Upper lobe of left lung (tissue), 6 donors: Measurements from ENCODE around the gene PPP6R3. TPM values are rescaled to one million over a fixed set of nuclear protein-coding genes. Genes with fewer than 3 reads are reported as not detected.

Experiments used
- ATAC-seq, 2 donors: fragments of 200-7000 bp; cut with Tn5 transposase; one replicate each; pipeline ENCODE4 v1.9.1; 2022; ENCODE audit warnings: mild to moderate bottlenecking in 2 of 2, moderate library complexity in 2 of 2; ENCODE audit not compliant: low FRiP score in 2 of 2
- DNase-seq, 2 donors: peaks; one replicate each; pipeline ENCODE4 v3.0.0-alpha.2; 2019 to 2020
- H3K27ac ChIP-seq, 4 donors: fragments of 200-600 bp; sonication (generic); one replicate each; pipeline ENCODE4 v1.5.1; 2016 to 2019
- H3K27me3 ChIP-seq, 4 donors: fragments of 200-600 bp; sonication (generic); one replicate each; pipeline ENCODE4 v1.5.1; 2017 to 2019
- H3K36me3 ChIP-seq, 4 donors: fragments of 200-600 bp; sonication (generic); one replicate each; pipeline ENCODE4 v1.5.1; 2016 to 2019
- H3K4me1 ChIP-seq, 4 donors: fragments of 200-600 bp; sonication (generic); one replicate each; pipeline ENCODE4 v1.5.1; 2018 to 2019
- H3K4me3 ChIP-seq, 4 donors: fragments of 200-600 bp; sonication (generic); one replicate each; pipeline ENCODE4 v1.5.1; 2017 to 2019; ENCODE audit warnings: mild to moderate bottlenecking in 2 of 4, moderate library complexity in 1 of 4
- H3K9me3 ChIP-seq, 4 donors: fragments of 200-600 bp; sonication (generic); one replicate each; pipeline ENCODE4 v1.5.1; 2018 to 2019
- EP300 ChIP-seq, 4 donors: sonication (generic); formaldehyde crosslinking; IDR thresholded peaks; one replicate each; pipeline ENCODE4 v1.5.1; 2017; ENCODE audit warnings: antibody characterized with exemption in 4 of 4, control low read depth in 2 of 4
- POLR2A ChIP-seq, 4 donors: fragments of 450-650 bp; IDR thresholded peaks; one replicate each; pipeline ENCODE4 v1.5.1; 2016 to 2017; ENCODE audit warnings: antibody characterized with exemption in 4 of 4, mild to moderate bottlenecking in 2 of 4
- POLR2AphosphoS5 ChIP-seq, 2 donors: sonication (generic); formaldehyde crosslinking; IDR thresholded peaks; one replicate each; pipeline ENCODE4 v1.5.1; 2017; ENCODE audit warnings: antibody characterized with exemption in 2 of 2
- WGBS, 2 donors: methylation state at CpG; one replicate each; pipeline ENCODE4 v1.1.5; 2017 to 2018; 5-methylcytosine and 5-hydroxymethylcytosine counted together
- small RNA-seq, 4 donors: library from RNA; depleted of rRNA; stranded (forward); fragments of <200 nt; gene quantifications; one replicate each; pipeline ENCODE3, GENCODE V24; 2016
- total RNA-seq, 6 donors: library from RNA; depleted of rRNA in 4 of 6; stranded (reverse); fragments of >200 nt in 4 of 6; gene quantifications; one replicate each; pipeline versions ENCODE4 v1.1.0 to v1.2.1, GENCODE V29; 2016 to 2021
- TF ChIP-seq, protein P1 (sequence below), 6 experiments: fragments of 450-650 bp in 4 of 6; fragments of 200-600 bp in 2 of 6; sonication (generic) in 2 of 6; IDR thresholded peaks; one replicate each; pipeline ENCODE4 v1.5.1; 2016 to 2019; ENCODE audit warnings: antibody characterized with exemption in 6 of 6
- donor health status: DM: no; HTN: no; CAD: no; lungs with moderate emphysema.
- donor health status: DM: no; HTN: yes; CAD: no; lungs with severe emphysema.

Gene PPP6R3
- total RNA-seq, 6 donors from 2014 or later, result 75.7 to 195 (median 114) TPM

DNA sequence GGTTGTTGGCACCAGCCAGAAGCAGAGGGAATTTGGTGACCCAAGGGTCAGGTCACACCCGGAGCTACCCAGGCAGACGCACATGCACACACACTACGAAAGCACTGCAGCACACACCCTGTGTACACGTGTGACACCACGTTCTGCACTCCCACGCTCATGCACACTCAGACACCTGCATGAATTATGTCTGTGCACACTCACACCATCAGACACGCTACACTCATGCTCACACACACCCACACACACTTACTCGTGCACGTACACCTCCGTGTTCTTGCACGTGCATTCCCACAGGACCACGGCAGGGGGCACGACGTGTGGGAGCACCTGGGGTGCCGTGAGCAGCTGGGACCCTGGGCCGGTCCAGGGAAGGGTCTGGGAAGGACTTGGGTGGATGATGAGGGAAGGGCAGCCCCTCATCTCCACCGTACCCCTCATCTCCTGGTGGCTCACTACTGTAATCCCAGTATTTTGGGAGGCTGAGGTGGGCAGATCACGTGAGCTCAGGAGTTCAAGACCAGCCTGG, 203.0 kb downstream of the PPP6R3 start:
- H3K27ac ChIP-seq, result no peak overlapping the region
- ATAC-seq (no peak), DNase-seq (no peak)
- peaks cover 0 to 4% (median 2%) of the 10 kb centered on the region in 4 donors for H3K4me1 ChIP-seq
- WGBS, 2 donors, result 91 to 92% methylated on average over 18 of the region's 18 CpGs
- no peaks in the 10 kb centered on the region for H3K9me3 ChIP-seq
- no peaks in the 10 kb centered on the region for H3K27me3 ChIP-seq
- TF ChIP-seq POLR2AphosphoS5 (IDR thresholded peaks at IDR 0.05) (no peak), EP300 (IDR thresholded peaks at IDR 0.05) (no peak), POLR2A (IDR thresholded peaks at IDR 0.05) (no peak)
- TF ChIP-seq, protein P1, sequence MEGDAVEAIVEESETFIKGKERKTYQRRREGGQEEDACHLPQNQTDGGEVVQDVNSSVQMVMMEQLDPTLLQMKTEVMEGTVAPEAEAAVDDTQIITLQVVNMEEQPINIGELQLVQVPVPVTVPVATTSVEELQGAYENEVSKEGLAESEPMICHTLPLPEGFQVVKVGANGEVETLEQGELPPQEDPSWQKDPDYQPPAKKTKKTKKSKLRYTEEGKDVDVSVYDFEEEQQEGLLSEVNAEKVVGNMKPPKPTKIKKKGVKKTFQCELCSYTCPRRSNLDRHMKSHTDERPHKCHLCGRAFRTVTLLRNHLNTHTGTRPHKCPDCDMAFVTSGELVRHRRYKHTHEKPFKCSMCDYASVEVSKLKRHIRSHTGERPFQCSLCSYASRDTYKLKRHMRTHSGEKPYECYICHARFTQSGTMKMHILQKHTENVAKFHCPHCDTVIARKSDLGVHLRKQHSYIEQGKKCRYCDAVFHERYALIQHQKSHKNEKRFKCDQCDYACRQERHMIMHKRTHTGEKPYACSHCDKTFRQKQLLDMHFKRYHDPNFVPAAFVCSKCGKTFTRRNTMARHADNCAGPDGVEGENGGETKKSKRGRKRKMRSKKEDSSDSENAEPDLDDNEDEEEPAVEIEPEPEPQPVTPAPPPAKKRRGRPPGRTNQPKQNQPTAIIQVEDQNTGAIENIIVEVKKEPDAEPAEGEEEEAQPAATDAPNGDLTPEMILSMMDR (IDR thresholded peaks at IDR 0.05), result no peak
- H3K36me3 ChIP-seq, result no peaks in the 10 kb centered on the region
- H3K4me3 ChIP-seq, result no peak overlapping the region

DNA sequence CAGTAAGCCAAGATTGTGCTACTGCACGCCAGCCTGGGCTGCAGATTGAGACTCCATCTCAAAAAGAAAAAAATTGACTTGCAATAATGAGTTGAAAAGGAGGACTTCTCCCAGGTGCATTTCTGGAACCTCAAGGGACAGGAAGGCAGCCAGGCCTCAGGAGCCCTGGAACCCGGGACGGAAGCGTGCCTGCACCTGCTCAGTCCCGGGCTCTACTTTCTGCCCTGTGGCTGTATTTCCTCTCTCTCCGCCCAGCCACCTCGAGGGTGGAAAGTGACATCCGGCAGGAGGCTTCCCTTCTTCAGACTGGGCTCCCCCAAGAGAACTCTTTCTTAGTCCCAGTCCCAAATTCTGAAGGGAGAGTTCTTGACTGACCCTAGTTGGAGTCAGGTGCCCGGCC, 203.6 kb downstream of the PPP6R3 start:
- Histone ChIP-seq H3K36me3 (no peaks in the 10 kb centered on the region), H3K27ac (no peak overlapping the region), H3K4me1 (peaks cover 0 to 4% (median 1%) of the 10 kb centered on the region in 4 donors), H3K9me3 (no peaks in the 10 kb centered on the region), H3K27me3 (no peaks in the 10 kb centered on the region), H3K4me3 (no peak overlapping the region)
- ATAC-seq (no peak), DNase-seq (no peak)
- 77 to 88% methylated on average over 9 of the region's 9 CpGs for WGBS, 2 donors
- TF ChIP-seq, protein P1 (IDR thresholded peaks at IDR 0.05), result no peak
- TF ChIP-seq POLR2AphosphoS5 (IDR thresholded peaks at IDR 0.05), result no peak
- TF ChIP-seq POLR2A (IDR thresholded peaks at IDR 0.05), result no peak
- no peak for TF ChIP-seq EP300 (IDR thresholded peaks at IDR 0.05)

DNA sequence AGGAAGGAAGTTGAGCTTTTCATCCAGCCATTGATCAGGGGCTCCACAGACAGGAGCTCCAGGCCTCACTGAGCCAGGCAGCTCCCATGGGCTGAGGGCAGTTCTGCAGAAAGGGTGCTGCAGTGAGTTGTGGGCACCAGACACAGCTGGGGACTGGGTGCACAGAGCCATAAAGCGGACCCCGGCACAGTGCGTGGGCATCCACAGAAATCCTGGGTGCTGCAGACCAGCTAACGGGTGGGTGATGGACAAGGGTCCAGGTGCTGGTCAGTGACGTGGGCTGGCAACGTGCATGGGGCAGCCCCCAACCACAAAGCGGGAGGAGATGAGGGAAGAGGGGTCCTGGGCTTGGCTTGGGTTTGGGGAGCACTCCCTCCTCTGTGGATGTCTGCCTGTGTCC, 204.4 kb downstream of the PPP6R3 start:
- H3K4me3 ChIP-seq, result no peak overlapping the region
- no peaks in the 10 kb centered on the region for H3K27me3 ChIP-seq
- no peaks in the 10 kb centered on the region for H3K4me1 ChIP-seq
- no peaks in the 10 kb centered on the region for H3K36me3 ChIP-seq
- 94 to 96% methylated on average over 7 of the region's 7 CpGs for WGBS, 2 donors
- TF ChIP-seq POLR2A (IDR thresholded peaks at IDR 0.05), result no peak
- TF ChIP-seq, protein P1 (IDR thresholded peaks at IDR 0.05), result no peak
- TF ChIP-seq EP300 (IDR thresholded peaks at IDR 0.05), result no peak
- TF ChIP-seq POLR2AphosphoS5 (IDR thresholded peaks at IDR 0.05), result no peak
- H3K9me3 ChIP-seq, result no peaks in the 10 kb centered on the region
- DNase-seq (no peak), ATAC-seq (no peak)
- H3K27ac ChIP-seq, result no peak overlapping the region

Small RNA genes within 50 kb of the gene (small RNA-seq; reads per million reads assigned to genes)
- 0 reads per million in 4 donors for gene NDUFA3P2

Other genes with a start within 250 kb of the PPP6R3 start
- 10 to 100 TPM; 19.3 to 61.2 (median 41.0) TPM for gene KMT5B, start 247.5 kb upstream of the PPP6R3 start, total RNA-seq
- 10 to 100 TPM; 13.9 to 37.5 (median 24.0) TPM for gene C11orf24, start 188.8 kb upstream of the PPP6R3 start, total RNA-seq
- 10 to 100 TPM; 51.5 to 79.4 (median 67.6) TPM for gene LRP5, start 148.2 kb upstream of the PPP6R3 start, total RNA-seq
- under 1 TPM in 2 of 6 donors, not detected in 4; 0.54 TPM for gene GAL, start 223.8 kb downstream of the PPP6R3 start, total RNA-seq